MM.1S (cell line): ENCODE measurements around the gene TRAPPC11.

Experiments used
- EZH2 ChIP-seq: fragments of 300-600 bp; sonication (generic); optimal IDR thresholded peaks from 2 replicates; pipeline ENCODE3; 2017; ENCODE audit warnings: low read depth, mild to moderate bottlenecking, antibody characterized with exemption, low read length, mixed read lengths
- TF ChIP-seq, protein P1 (sequence below): fragments of 300-600 bp; sonication (generic); IDR thresholded peaks from 2 replicates; pipeline ENCODE4 v1.5.1; 2016; ENCODE audit warnings: antibody characterized with exemption, low read length, mixed read lengths

DNA sequence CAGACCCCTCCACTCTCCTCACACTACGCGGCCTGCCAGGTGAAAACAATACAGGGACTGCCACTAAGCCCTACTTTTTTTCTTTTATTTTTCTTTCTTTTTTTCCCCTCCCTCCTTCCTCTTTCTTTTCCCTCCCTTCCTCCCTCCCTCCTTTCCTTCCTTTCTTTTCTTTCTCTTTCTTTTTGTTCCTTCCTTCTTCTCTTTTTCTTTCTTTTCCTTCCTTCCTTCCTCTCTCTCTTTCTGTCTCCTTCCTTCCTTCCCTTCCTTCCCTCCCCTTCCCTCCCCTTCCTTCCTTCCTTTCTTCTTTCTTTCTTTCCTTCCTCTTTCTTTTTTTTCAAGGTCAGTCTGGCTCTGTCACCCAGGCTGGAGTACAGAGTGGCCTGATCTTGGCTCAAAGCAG is 42.0 kb upstream of the TRAPPC11 start:
- no peak for TF ChIP-seq EZH2
- TF ChIP-seq, protein P1, sequence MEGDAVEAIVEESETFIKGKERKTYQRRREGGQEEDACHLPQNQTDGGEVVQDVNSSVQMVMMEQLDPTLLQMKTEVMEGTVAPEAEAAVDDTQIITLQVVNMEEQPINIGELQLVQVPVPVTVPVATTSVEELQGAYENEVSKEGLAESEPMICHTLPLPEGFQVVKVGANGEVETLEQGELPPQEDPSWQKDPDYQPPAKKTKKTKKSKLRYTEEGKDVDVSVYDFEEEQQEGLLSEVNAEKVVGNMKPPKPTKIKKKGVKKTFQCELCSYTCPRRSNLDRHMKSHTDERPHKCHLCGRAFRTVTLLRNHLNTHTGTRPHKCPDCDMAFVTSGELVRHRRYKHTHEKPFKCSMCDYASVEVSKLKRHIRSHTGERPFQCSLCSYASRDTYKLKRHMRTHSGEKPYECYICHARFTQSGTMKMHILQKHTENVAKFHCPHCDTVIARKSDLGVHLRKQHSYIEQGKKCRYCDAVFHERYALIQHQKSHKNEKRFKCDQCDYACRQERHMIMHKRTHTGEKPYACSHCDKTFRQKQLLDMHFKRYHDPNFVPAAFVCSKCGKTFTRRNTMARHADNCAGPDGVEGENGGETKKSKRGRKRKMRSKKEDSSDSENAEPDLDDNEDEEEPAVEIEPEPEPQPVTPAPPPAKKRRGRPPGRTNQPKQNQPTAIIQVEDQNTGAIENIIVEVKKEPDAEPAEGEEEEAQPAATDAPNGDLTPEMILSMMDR, result no peak
